GM18498 (cell line): Measurements from ENCODE around the gene SERPINA12.

Experiments
- ATAC-seq: cut with Tn5 transposase; IDR thresholded peaks from one replicate; pipeline ENCODE4 v1.9.1; 2021; ENCODE audit warnings: mild to moderate bottlenecking, moderate library complexity; ENCODE audit not compliant: unreplicated experiment

The SERPINA12 gene, protein sequence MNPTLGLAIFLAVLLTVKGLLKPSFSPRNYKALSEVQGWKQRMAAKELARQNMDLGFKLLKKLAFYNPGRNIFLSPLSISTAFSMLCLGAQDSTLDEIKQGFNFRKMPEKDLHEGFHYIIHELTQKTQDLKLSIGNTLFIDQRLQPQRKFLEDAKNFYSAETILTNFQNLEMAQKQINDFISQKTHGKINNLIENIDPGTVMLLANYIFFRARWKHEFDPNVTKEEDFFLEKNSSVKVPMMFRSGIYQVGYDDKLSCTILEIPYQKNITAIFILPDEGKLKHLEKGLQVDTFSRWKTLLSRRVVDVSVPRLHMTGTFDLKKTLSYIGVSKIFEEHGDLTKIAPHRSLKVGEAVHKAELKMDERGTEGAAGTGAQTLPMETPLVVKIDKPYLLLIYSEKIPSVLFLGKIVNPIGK

DNA sequence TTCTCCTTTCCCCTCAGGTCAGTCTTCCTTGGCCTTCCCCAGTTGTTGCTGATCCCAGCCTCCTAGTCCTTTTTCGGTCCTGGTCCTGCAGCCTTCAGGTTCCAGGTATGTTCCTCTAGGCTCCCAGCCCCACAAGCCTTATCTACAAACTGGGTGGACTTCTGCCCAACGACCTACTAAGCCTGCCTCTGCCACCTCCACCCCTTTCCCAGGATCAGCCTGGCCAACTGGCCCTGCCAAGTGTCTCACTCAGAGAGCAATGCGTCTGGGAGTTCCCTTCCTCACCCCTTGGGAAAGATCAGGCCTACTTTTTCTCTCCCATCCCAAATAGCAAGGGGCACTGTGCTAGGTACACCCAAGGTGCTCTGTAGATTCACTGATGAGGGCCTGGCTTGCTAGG is at the start of gene SERPINA12:
Gene SERPINA12 (minus strand): TSS at position 114 of the 400 bp plus-strand sequence. CDS start 11,072 bp downstream, outside the sequence.
- ATAC-seq = no peak

DNA sequence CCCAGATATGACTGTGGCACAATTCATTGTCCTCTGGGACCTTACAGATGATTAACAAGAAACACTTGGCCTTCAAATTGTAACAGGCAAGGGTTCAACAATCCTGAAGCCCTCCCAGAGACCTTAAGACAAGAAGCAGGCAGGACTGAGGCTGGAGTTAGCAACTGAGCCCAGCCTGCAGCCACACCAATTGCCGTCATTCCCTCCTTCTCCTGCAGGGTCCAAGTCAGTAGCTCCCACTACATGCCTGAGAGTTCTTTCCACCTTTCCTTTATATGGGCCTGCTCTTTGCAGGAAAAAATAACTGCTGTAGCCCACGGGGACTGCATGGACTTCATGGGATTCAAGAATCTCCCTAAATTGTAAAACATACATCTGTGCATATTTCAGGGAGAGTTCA is 49.6 kb upstream of the SERPINA12 start:
- ATAC-seq = no peak

DNA sequence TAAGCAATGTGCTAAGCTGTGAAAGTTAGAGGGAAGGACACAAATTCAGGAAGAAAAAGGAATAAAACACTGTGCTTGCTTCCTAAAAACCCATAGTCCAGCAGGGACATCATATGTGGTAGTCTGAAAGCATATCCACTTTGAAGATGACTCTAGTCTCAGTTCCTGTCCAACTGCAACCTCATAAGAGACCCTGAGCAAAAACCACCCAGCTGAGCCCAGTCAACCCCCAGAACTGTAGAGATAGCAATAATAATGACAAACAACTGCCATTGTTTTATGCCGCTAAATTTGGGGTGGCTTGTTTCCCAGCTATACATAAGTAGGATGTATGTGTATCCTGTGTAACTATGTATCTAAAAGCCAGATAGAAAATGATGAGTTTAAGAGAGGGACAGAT is 48.1 kb upstream of the SERPINA12 start:
- ATAC-seq = no peak

DNA sequence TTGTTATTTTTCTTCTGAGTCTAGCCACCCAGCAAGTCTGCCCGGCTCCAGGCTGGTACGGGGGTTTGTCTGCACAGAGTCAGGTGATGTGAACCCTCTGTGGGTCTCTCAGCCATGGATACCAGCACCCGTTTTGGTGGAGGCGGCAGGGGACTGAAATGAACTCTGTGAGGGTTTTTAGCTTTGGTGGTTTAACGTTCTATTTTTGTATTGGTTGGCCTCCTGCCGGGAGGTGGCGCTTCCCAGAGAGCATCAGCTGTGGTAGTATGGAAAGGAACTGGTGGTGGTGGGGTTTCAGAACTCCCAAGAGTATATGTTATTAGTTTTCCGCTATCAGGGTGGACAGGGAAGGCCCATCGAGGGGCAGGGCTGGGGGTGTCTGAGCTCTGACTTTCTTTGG is 46.7 kb upstream of the SERPINA12 start:
- no peak for ATAC-seq

DNA sequence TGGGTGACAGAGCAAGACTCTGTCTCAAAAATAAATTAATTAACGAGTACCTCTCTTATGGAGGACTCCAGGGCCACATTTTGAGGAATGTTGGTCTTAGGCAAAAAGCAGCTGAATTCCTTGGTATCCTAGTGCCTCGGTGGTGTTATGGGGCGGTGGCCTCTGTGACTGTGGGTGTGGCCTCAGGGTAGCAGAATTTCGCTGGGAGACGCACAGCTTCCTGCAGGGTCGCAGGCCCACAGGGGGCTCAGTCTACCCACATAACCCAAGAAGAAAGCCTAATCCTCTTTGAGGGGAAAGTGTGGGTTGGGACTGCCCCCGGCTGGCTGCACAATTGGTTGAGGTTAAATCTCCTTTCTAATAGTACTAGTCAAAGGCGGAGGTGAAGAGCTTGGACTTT is 40.8 kb upstream of the SERPINA12 start:
- ATAC-seq = no peak

DNA sequence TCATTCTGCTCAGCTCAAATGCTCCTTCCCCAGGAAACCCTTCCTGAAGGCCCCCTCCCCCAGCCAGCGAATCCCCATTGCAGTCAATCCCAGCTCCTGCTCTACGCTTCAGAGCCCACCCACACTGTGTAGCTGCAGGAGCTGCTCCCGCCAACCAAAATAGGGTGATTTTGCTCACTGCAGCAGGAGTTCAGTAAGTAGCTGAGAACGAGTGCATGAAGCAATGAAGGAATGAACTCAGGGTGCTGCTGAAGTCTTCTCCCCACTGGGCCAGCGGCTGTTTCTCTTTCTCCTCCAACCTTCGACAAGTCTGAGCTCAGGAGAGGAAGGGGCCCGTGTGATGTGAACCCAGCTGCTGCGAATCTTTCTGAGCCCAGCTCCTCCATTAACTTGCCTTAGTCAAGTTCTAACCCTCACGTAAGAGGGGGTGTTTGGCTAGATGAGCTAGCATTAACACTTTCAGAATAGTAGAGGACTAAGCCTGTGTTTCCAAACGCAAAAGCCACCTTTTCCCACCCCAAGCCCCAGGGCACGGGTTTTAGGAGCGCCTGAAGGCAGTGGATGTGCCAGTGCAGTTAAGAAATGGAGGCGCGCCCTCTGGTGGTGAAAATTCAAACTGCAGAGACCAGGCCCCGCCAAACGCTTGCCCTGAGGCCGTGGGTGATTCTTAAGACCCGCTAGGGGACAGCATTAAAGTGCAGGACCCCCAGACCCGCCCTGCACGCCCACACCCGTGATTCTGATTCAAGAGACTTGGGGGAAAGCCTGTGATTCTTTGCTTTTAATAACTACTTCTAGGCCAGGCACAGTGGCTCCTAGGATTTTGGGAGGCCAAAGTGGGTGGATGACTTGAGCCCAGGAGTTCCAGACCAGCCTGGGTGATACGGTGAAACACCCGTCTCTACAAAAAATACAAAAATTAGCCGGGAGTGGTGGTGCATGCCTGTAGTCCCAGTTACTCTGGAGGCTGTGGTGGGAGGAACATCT is 40.0 kb upstream of the SERPINA12 start:
- peak; percentile 72 for ATAC-seq

DNA sequence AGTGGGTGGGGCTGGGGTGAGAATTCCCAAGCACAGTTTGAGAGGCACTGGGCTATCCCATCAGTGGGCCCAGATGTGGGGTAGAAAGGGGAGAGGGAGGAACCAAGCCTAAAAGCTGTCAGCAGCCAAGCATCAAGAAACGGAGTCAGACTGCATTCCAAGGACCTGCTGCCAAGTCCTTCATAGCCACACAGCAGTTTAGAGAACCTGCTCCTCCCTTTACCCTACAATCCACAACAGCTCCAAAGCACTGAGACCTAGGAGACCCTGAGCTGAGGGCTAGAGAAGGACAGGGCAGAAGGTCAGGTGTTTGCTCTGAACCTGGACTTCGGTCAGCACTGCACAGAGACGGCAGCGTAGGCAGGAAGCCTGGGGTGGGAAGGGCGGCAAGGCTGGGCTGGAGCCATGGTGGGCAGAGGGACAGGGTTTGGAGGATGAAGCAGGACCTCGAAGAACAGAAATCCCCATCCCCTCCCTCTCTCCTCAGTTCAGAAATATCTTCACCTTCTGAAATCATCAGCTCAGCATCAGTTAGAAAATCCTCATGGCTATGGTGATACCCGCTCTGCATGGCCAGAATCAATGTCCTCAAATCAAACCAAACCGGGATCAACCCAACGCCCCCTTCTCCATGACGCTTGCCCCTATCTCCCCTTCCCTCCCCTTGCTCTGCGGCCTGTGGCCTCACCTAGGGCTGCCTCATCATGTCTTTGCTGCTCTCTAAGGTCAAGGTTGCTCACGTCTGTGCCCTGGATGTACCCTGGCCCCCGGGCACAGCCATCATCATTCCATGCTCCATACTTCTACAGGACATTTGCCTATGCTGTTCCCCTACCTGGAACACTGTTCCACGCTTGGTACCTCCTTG is 39.1 kb upstream of the SERPINA12 start:
- ATAC-seq = no peak

DNA sequence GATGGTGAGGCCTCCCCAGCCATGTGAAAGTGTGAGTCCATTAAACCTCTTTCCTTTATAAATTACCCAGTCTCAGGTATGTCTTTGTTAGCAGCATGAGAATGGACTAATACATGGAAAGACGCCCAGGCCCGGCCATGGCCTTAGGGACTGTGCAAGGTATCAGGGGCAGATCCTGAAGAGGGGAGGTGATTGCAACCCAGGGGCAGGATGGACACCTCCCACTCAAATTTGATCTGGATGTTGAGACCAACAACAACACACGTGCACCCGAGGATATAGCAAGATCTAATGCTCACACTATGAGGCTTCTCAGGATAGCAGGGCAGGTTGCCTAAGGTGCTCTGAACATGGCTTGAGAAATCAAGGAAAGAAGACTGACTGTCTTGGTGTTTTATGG is 38.5 kb upstream of the SERPINA12 start:
- no peak for ATAC-seq

DNA sequence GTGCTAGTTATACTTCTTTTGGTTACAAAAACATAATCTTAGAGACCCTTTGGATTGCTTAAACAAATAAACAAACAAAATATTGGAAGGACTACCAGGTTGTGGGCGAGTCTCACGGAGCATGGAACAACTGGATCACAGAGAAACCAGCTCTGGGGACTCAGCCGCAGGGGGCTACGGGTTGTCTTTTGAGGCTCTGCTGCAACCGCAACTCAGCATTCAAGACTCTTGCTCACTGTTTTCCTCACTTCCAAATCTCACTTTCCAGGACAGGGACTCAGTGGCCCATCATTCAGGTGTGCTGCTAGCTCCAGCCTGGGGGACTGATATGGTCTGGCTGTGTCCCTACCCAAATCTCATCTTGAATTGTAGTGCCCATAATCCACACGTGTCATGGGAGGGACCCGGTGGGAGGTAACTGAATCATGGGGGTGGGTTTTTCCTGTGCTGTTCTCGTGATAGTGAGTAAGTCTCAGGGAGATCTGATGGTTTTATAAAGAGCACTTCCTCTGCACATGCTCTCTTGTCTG is 37.9 kb upstream of the SERPINA12 start:
- ATAC-seq = no peak

DNA sequence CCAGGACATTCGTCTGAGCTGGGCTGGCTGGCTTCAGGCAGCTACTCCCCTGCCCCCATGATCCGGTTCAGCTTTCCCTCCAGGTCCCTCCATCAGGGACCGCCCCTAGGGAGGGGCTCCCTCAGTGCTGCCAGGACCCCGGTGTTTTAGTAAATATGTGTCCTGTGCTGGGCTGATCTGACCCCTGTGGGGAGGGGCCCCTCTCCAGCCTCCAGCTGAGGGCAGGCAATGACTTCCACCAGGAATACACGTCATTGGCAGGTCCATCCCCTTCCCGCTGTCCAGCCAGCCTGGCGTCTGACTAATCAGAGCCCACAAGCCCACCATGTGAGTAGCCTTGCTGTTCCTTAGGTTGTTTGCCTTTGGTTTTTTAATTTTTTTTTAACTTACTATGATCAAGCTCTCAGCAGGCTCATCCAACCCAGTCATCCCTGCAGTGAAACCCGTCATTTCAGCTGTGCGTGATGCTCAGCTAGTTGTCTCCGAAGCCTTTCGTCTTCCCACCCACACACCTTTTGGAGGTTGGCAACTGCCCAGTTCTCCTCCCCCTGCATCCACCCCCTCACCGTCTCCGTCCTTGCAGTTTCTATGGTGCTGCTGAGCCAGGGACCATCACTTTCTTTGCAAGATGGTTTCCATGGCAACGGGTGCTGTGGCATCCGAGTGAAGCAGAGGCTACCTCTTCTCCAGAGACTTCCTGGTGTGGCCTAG is 36.0 kb upstream of the SERPINA12 start:
- no peak for ATAC-seq

DNA sequence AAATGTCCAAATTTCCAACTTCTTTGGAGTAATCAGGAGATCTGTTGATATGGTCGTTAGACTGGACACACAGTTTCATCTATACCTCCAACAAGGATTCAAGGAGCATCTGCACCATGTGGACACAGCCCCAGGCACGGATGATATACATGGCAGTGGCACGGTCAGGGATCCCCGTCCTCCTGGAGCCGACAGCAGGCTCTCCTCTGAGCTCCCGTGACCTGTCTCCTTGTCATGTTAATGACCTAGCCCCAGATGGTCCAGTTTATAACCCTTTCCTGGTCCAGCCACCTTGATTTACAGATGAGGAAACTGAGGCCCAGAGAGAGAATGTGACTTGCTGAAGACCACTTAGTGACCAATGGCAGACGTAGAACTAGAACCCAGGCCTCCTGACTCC is 35.5 kb upstream of the SERPINA12 start:
- no peak for ATAC-seq

DNA sequence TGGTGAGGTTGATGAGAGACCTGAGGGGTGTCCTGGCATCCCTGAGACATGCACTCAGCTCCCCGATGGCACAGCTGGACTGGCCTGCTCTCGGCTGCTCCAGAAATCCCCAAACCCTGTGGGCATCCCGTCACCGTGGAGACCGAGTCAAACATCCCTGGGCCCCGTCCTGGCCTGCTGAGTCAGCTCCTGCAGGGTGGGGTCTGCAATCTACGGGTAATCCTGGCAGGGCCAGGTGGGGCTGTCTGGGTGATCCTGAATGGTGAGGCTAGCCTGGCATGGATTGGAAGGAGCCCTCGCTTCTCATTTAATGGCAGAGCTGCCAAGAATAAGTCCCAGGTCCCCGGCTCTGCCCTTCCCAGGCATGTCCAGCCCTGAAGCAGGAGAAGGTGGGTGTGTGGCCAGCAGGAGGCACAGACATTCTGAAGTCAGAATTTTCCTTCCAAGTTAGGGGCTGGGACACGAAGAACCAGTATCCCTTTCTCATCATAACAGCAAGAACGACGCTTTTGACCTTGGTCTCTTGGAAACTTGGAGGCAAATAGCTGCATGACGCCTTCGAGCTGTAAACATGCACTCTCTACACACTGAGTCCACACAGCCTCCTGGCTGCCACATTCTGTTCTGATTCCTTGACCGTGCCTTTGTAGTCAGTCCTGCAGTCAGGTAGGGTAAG is 34.3 kb upstream of the SERPINA12 start:
- ATAC-seq = no peak

DNA sequence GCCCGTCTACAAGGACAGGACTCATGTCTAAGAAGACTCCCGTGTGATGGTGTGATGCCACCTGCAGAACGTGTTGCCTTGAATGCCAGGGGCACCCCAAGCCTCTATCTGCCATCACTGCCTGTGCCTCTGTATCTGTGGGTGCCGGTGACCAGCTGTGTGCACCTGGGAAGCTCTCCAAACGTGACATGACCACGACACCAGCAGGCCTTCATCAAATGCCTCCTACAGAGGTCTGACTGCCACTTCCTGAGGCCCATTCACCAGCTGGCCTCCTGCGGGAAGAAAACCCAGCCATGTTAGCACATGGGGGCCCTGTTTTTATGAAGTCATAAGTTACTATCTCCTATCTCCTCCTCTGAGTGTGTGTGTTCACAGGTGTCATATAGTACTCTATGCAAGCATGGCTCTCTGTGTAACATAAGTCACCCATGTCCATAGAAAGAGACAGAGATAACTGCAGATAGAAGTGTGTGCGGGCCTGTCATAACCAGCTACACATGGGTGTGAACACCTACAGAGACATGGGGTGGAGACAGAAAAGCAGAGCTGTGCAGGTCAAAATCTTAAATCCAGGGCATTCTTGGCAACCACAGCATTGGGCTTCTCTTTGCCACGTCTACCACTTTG is 33.7 kb upstream of the SERPINA12 start:
- no peak for ATAC-seq

DNA sequence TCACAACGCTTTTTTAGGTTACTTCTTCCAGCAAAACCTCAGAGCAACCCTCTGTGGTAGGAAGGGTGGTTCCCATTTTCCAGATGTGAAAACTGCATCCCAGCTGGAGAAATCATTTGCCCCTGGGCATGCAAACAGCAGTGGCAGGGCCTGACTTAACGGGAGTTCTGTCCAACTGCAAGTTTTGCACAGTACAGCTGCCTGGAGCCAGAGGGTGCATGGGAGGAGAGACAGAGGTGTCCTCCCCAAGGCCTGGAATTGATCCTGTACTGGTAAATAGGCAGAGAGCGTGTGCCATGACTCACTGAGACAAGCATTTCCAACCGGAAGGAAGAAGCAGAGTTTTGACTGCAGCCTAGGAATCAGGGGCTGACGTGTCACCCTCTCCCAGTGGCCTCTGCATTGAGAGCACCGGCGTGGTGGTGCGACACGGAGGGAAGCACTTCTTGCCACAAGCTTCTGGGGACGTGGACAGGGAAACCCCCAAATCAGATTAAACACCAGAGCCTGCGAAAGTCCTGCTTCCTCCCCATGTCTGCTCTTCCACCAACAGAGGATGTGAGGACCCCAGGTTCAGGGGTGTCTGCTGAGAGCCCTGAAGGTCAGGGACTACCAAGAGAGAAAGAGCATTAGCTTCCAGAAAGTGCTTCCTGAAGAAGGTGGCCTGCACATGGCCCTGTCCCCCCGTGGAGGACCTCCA is 33.0 kb upstream of the SERPINA12 start:
- no peak for ATAC-seq

DNA sequence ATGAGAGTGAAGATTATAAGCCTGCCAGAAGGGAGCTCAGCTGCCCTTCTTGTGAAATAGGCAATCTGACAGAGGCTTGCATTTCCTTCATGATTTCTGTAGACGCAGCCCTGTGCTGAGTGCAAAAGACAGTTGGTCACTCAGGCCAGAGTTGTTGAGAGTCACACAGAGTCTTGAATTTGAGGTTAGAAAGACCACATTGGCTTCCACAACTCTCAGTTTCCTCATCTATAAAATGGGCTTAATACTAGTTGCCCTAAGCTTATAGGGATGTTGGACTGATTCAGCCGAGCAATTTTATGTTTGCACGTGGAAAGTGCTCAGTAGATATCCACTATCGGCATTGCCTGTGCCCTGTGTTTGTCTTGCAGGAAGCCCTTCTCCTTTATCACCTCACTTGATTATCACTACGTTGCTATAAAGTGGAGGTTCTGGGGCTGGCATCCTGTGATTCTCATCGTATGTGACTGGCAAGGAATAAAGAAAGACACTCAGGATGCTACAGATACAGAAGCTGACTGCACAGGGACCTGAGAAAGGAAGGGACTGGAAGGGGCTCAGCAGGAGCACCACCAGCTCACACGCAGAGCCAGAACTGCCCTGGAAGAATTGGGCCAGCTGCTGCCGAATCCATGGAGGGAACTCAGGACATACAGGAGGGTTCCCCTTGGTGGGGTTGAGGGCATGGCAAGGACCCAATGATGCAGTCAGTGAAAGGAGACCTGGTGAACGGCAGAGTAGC is 32.1 kb upstream of the SERPINA12 start:
- ATAC-seq = no peak

DNA sequence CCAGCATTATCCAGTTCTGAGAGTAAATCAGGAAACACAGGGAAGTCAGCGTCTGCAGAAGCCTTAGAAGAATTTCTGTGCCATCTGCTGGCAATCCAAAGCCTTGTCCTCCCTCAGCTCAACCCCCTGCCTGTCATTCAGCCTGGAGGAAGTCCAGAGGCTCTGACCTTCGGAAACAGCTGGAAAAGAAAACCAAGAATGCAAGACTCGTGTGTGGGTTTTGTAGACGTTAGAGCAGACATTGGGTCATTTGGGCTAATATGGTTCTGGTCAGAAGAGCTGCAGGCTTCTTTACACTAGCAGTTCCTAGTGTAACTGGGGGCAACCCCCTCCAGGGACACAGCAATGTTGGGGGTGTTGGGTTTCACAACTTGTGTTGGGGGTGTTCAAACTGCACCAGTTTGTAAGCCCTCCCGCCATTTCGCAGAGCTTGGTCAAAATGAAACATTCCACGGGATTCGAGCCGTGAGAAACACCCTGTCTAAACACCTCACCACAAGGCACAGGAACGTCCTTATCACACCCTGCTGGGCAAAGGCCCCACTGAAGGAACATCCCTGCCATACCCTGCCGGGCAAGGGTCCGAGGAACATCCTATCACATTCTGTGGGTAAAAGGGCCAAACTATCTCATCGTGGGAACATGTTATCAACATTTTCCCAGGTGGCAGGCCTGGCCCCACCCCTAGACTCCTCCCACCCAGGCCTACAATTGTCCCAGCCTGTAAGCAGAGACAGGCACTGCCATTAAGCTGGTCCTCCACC is 30.9 kb upstream of the SERPINA12 start:
- no peak for ATAC-seq

DNA sequence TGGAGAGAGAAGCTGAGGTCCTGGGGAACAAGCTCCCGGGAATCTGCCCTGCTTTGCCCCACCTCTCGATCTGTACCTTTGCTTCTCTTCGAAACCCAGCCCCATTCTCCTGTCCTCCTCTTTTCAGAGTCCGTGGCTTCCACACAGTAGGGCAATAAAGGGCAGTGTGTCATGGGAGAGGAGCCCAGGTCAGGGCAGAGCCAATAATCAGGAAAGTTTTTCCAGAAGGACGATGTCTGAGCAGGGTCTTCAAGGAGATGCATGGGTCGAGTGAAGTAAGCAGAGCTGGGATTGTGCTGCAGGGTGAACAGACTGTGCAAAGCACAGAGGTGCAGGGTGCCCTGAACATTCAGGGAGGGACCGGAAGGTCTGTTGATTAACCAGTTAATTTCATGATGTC is 29.9 kb upstream of the SERPINA12 start:
- ATAC-seq = no peak
